NT2/D1 (cell line): ENCODE results near the gene GXYLT1.
"Not testable (repeated sequence)": the region's sequence is repeated elsewhere in the genome, so short reads cannot be mapped to it uniquely, and the experiment has no call there.

ENCODE experiments used
- DNase-seq: peaks from one replicate; pipeline ENCODE4 v3.0.0-alpha.2; 2011; ENCODE audit warnings: low read depth, low spot score
- H3K27me3 ChIP-seq: 2 replicates; pipeline ENCODE4 v1.6.0; 2011; ENCODE audit warnings: mild to moderate bottlenecking; ENCODE audit not compliant: insufficient read length, insufficient read depth
- H3K36me3 ChIP-seq: 2 replicates; pipeline ENCODE4 v1.6.1; 2011; ENCODE audit warnings: mild to moderate bottlenecking, low read length, mixed read lengths; ENCODE audit not compliant: insufficient read depth, insufficient read length
- H3K4me1 ChIP-seq: 2 replicates; pipeline ENCODE4 v1.5.1; 2011; ENCODE audit not compliant: insufficient read depth, insufficient read length
- H3K4me3 ChIP-seq: 2 replicates; pipeline ENCODE4 v1.5.1; 2011; ENCODE audit warnings: low read depth; ENCODE audit not compliant: insufficient read length
- H3K9ac ChIP-seq: 2 replicates; pipeline ENCODE4 v1.6.0; 2011; ENCODE audit warnings: low read depth; ENCODE audit not compliant: insufficient read length
- H3K9me3 ChIP-seq: 2 replicates; pipeline ENCODE4 v1.5.1; 2011; ENCODE audit warnings: mild to moderate bottlenecking, low read length; ENCODE audit not compliant: insufficient read depth
- SUZ12 ChIP-seq: IDR thresholded peaks from 2 replicates; pipeline ENCODE4 v1.6.1; 2011; ENCODE audit not compliant: insufficient read length, insufficient read depth; ENCODE audit errors: extremely low read depth
- YY1 ChIP-seq: IDR thresholded peaks from 2 replicates; pipeline ENCODE4 v1.6.1; 2011; ENCODE audit not compliant: insufficient read length, insufficient read depth
- ZNF274 ChIP-seq: IDR thresholded peaks from 2 replicates; pipeline ENCODE4 v1.6.1; 2011; ENCODE audit warnings: mild to moderate bottlenecking, low read depth, low read length

Gene GXYLT1

DNA sequence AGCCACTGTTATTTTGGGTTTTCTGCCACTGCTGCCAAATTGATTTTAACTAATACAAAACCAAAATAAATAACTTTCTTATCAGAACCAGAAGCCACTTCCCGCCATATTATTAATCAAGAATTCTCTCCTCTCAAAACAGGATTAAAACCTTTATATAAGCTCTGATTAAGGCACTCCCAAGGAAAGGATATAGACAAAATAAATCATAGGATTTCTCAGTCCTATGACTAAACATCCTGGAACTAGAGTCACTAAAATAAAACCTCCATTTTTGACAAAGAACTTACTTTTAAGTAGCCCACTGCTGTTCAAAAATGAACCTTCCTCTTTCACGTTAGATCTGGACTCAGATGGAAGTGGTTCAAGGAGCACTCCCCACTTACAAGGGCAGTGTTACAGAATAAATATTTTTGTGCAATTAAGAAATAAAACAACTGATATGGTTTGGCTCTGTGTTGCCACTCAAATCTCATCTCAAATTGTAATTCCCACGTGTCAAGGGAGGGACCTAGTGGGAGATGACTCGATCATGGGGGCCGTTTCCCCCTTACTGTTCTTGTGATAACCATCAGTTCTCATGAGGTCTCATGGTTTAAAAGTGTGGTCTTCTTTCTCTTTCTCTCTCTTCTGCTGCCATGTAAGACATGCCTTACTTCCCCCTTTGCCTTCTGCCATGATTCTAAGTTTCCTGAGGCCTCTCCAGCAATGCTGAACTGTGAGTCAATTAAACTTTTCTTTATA, 26.4 kb downstream of the GXYLT1 start:
- H3K9ac ChIP-seq, result no peak overlapping the region
- no peak overlapping the region for H3K4me3 ChIP-seq
- DNase-seq, result no peak
- H3K27me3 ChIP-seq, result no peaks in the 10 kb centered on the region
- H3K9me3 ChIP-seq, result no peaks in the 10 kb centered on the region; the same call in 1 of the 2 replicates
- peaks cover 13% of the 10 kb centered on the region for H3K36me3 ChIP-seq
- TF ChIP-seq ZNF274 (no peak), SUZ12 (no peak), YY1 (no peak)
- no peaks in the 10 kb centered on the region for H3K4me1 ChIP-seq

DNA sequence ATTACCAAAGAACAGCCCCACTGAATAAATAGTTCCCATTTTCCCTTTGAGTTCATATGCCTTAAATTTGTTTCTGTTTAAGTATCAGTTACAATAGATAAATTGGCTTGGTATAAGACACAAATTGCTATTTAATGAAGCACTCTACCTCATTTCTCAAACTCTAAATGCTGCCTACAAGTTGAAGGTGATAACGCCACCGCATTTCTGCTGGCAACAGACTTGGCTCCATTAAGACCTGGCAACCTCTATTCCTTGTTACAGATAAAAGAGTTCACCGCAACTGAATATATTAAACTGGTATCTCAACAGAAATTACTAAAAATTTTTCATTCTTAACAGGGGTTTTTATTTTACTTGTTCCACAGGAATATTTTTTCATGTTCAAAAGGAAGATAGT, 35.6 kb downstream of the GXYLT1 start:
- Histone ChIP-seq H3K36me3 (peaks cover 14% of the 10 kb centered on the region), H3K27me3 (no peaks in the 10 kb centered on the region), H3K9me3 (peaks cover 22% of the 10 kb centered on the region), H3K4me1 (no peaks in the 10 kb centered on the region), H3K4me3 (no peak overlapping the region), H3K9ac (no peak overlapping the region)
- no peak for TF ChIP-seq YY1
- no peak for TF ChIP-seq SUZ12
- no peak for TF ChIP-seq ZNF274
- no peak for DNase-seq

DNA sequence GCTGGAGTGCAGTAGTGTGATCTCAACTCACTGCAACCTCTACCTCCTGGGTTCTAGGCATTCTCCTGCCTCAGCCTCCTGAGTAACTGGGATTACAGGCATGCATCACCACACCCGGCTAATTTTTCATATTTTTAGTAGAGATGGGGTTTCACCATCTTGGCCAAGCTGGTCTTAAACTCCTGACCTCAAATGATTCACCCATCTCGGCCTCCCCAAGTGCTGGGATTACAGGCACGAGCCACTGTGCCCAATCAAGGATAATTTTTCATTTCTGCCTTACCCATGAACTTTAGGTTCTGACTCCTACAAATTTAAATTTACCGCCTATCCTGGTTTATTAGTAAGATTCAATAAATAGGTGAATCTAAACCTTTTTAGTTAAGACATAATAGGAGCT, 37.9 kb downstream of the GXYLT1 start:
- H3K27me3 ChIP-seq, H3K4me3 ChIP-seq, H3K4me1 ChIP-seq, DNase-seq, H3K9ac ChIP-seq: not testable (repeated sequence)
- H3K36me3 ChIP-seq, result peaks cover 14% of the 10 kb centered on the region
- H3K9me3 ChIP-seq, result peaks cover 21% of the 10 kb centered on the region

DNA sequence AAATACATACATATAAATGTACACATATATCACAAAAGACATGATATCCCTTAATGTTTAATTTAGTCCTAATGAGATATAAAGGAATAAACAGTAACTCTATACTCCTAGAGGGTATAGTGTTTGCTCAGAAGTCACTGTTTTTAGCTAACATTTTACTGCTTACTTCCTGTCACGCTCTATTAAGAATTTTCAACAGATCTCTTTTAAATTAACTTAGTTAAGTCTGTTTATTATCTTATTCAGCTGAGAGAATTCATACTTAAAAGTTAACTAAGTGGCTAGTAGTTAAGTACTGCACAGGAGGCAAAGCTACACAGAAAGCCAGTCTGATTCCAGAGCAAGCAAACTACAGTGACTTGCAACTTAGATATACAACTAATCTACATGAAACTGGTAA, 39.9 kb downstream of the GXYLT1 start:
- Histone ChIP-seq H3K9ac (no peak overlapping the region), H3K4me3 (no peak overlapping the region), H3K36me3 (peaks cover 12% of the 10 kb centered on the region), H3K27me3 (no peaks in the 10 kb centered on the region), H3K4me1 (no peaks in the 10 kb centered on the region), H3K9me3 (0 out of 2 replicates have a peak, but pooled peaks cover under 1% of the 10 kb centered on the region)
- DNase-seq, result no peak
- no peak for TF ChIP-seq ZNF274
- no peak for TF ChIP-seq SUZ12
- TF ChIP-seq YY1, result no peak

DNA sequence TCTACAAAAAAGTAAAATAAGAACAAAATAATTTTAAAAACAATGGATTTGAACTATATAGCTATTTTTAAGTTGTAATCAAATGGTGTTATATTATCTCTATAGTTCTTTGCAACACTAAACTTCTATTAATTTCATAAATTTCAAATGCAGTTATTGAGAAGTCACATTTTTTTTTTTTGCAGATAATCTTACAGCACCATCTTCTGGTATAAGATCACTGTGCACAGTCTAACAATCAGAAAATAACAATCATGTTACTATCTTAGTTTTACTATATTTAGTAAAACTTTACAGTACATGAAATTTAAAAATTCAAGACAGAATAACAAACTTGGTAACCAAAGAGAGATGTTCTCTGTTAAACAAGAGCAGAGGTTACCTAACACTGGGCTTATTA, 40.6 kb downstream of the GXYLT1 start:
- Histone ChIP-seq H3K9me3 (no peaks in the 10 kb centered on the region), H3K4me3 (no peak overlapping the region), H3K36me3 (peaks cover 12% of the 10 kb centered on the region), H3K27me3 (no peaks in the 10 kb centered on the region), H3K4me1 (no peaks in the 10 kb centered on the region), H3K9ac (no peak overlapping the region)
- no peak for DNase-seq
- TF ChIP-seq YY1, result no peak
- TF ChIP-seq SUZ12, result no peak
- no peak for TF ChIP-seq ZNF274

DNA sequence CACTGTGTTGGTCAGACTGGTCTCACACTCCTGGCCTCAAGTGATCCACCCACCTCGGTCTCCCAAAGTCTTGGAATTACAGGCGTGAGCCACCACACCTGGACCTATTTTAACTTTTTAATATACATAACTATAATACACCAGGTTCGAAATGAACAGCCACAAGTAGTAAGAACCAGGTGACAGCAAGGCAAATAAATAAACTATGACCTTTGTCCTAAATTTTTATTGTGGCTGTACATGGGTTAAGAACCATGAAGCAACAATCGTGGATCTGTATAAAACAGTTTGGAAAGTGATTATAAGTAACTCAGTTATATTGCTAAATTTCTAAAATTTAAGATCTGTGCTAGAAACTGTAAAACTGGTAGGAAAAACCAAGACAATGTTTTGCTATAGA, 41.5 kb downstream of the GXYLT1 start:
- Histone ChIP-seq H3K36me3 (peaks cover 6% of the 10 kb centered on the region), H3K4me3 (no peak overlapping the region), H3K9me3 (no peaks in the 10 kb centered on the region), H3K9ac (no peak overlapping the region), H3K27me3 (no peaks in the 10 kb centered on the region), H3K4me1 (no peaks in the 10 kb centered on the region)
- no peak for DNase-seq
- no peak for TF ChIP-seq SUZ12
- no peak for TF ChIP-seq ZNF274
- TF ChIP-seq YY1, result no peak

DNA sequence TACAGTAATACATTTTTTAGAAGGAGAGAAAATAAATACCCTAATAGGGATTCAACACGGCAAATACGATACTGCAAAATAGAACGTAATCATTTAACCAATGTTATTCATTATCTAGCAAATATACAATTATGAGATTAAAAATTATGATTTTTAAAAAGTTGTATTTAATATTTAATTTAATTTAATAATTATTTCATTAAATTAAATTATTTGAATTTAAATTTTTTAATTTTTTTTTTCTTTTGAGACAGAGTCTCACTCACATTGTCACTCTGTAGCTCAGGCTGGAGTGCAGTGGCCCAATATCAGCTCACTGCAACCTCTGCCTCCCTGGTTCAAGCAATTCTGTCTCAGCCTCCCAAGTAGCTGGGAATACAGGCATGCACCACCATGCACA, 42.0 kb downstream of the GXYLT1 start:
- Histone ChIP-seq H3K27me3 (no peaks in the 10 kb centered on the region), H3K9ac (no peak overlapping the region), H3K4me3 (no peak overlapping the region), H3K9me3 (no peaks in the 10 kb centered on the region), H3K36me3 (peaks cover 6% of the 10 kb centered on the region), H3K4me1 (no peaks in the 10 kb centered on the region)
- DNase-seq, result no peak
- TF ChIP-seq ZNF274 (no peak), YY1 (no peak), SUZ12 (no peak)

DNA sequence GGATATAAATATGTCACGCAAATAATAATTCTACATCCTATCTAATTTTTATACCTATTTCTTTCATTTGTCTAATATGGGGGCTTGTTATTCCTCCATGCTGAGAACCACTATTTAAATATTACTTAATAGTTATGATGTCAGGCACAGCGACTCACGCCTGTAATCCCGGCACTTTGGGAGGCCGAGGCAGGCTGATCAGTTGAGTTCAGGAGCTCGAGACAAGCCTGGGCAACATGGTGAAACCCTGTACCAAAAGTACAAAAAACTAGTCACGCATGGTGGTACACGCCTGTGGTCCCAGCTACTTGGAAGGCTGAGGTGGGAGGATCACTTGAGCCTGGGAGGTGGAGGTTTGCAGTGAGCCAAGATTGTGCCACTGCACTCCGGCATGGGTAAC, 45.2 kb downstream of the GXYLT1 start:
- H3K4me1 ChIP-seq, result no peaks in the 10 kb centered on the region
- H3K9me3 ChIP-seq, result no peaks in the 10 kb centered on the region
- H3K4me3 ChIP-seq, result no peak overlapping the region
- H3K27me3 ChIP-seq, result no peaks in the 10 kb centered on the region
- TF ChIP-seq YY1 (no peak), SUZ12 (no peak), ZNF274 (no peak)
- no peak for DNase-seq
- no peak overlapping the region for H3K9ac ChIP-seq
- peaks cover 16% of the 10 kb centered on the region for H3K36me3 ChIP-seq
